HG02678 (cell line): Measurements from ENCODE around the gene OR5K4.

Experiments
- ATAC-seq: cut with Tn5 transposase; IDR thresholded peaks from one replicate; pipeline ENCODE4 v1.9.1; 2021; ENCODE audit warnings: mild to moderate bottlenecking, moderate library complexity; ENCODE audit not compliant: unreplicated experiment

Gene OR5K4

DNA sequence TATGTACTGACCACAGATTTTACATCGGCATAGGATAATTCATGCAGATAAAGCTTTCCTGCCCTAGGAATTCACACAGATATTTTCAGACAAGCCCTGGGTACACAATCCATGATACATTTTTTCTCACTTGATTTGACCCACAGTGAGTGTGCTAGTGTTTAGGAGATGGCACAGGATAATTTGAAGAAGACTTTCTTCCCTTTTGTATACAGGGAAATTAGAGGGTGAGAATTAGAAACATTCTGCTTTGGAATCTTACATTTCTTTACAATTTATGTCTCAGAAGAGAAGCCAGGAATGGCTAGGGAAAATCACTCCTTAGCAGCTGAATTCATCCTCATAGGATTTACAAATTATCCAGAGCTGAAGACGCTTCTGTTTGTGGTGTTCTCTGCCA, at the start of gene OR5K4:
TSS of gene OR5K4 (plus strand) at position 301 of the 400 bp plus-strand sequence. CDS start at position 301, 0 bp downstream.
- ATAC-seq, result no peak

- no peak for ATAC-seq
Observed at GRCh38 chr3:98322101-98322500, 31.6 kb upstream of the OR5K4 start.

- no peak for ATAC-seq
Observed at GRCh38 chr3:98322686-98323085, 31.0 kb upstream of the OR5K4 start.

DNA sequence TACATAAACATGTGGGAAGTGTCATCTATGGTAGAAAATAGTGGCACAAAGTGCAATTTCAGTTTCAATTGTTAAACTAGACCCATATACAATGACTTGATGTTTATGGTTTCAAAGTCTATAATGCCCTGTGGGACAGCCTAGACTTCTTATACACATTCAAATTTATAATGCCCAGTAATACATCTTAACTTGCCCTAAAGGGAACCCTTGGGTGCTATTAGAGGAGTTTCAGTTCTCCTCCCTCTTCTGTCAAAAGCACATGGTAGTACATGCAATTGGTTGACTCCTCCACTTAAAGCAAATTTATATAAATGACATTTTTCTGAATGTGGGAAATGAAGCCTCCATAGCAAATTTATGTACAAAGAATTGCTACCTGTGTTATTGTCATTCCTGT, 30.2 kb upstream of the OR5K4 start:
- no peak for ATAC-seq

GRCh38 chr3:98325055-98325454, 28.6 kb upstream of the OR5K4 start:
- no peak for ATAC-seq

GRCh38 chr3:98326105-98326893, 27.4 kb upstream of the OR5K4 start:
- no peak for ATAC-seq

GRCh38 chr3:98326945-98327344, 26.7 kb upstream of the OR5K4 start:
- ATAC-seq, result peak; percentile 59

DNA sequence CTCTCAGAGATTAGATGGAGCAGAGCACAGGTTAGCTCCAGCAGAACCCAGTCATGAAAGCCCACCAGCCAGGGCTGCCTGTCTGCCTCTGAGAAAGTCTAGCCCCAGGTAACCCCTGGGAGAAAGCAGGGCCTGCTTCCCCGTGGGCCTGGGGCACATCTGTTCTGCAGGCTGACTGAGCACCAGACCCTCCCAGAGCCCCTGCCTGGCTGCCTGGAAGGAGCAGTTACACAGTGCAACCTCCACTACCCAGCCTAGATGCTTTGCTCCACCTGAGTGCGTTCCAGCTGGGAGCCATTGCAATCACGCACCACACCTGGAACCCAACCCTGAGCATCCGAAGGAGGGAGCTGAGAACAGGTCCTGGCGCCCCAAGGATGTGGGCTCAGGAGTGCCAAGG, 24.7 kb upstream of the OR5K4 start:
- ATAC-seq, result peak; percentile 3

GRCh38 chr3:98329392-98330124, 24.1 kb upstream of the OR5K4 start:
- peak; percentile 66 for ATAC-seq

GRCh38 chr3:98331329-98331728, 22.3 kb upstream of the OR5K4 start:
- no peak for ATAC-seq

DNA sequence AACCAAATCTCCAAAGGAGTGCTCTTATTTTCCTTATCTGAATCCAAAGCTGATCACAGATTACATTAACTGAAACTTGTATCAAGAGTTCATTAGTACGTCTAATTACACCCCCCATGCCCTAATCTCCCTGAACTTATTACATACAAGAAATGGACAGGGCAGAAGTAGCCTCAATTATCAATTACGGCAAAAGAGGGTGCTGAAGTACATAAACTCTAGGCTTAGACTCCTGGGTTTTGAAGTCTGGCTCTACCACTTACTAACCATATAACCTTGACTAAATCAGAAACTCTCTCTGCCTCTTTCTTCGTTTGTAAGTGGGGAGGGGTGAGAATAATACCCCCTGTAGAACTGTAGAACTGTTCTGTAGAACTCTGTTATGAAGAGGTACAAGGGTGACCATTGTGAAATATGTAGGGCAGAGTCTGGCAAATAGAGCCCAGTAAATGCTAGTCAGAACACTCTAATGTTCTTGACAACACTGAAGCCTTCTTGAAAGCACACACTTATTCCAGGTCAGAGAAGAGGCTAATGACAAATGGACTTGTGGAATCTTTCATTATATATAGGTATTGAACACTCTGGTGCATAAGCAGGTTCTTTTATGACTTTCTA, 19.6 kb upstream of the OR5K4 start:
- peak; percentile 77 for ATAC-seq

GRCh38 chr3:98339031-98339430, 14.6 kb upstream of the OR5K4 start:
- ATAC-seq, result no peak

DNA sequence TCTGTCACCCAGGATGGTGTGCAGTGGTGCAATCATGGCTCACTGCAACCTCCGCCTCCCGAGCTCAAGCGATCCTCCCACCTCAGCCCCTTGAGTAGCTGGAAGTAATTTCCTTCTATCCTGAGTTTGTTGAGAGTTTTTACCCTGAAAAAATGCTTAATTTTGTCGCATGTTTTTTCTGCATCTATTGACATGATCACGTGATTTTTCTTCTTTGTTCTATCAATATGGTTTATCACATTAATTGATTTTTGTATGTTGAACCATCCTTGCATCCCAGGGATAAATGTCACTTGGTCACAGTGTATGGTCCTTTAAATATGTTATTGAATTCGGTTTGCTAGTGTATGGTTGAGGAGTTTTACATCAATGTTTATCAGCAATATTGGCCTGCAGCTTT, 11.9 kb upstream of the OR5K4 start:
- ATAC-seq, result no peak

DNA sequence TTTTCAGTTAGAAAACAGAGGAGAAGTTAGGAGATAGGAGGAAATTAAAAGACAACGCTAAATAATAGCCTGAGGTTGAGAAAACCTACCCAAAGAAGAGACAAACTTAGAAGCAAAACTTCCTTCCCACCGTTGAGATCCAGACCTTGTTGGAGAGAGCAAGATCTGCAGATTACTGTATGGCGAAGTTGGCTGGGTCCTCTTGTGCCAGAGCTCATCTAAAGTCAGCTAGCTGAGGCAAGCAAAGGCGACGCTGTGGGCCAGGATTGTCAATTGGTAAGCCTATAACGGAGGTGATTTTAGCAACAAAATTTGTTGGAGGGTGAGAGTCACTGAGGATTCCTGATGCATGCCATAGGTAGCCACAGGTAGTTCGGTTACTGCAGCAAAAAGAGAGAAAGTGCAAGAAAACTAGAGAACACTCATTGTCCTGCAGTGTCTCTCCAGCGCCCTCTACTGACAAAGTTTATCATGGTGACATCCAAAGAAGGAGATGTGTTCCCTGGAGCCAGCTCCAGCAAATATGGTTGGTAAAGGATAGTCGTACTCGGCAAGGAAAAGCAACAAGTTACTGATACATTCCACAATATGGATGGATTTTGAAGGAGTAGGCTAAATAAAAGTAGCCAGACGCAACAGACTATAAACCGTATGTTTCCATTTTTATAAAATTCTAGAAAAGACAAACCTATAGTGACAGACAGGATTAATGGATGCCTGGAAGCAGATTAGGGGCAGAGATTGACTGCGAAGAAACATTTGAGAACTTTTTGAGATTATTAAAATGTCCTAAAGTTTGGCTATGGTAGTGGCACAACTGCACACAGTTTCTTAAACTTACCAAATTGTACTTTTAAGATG, 9.8 kb upstream of the OR5K4 start:
- ATAC-seq, result peak; percentile 65

DNA sequence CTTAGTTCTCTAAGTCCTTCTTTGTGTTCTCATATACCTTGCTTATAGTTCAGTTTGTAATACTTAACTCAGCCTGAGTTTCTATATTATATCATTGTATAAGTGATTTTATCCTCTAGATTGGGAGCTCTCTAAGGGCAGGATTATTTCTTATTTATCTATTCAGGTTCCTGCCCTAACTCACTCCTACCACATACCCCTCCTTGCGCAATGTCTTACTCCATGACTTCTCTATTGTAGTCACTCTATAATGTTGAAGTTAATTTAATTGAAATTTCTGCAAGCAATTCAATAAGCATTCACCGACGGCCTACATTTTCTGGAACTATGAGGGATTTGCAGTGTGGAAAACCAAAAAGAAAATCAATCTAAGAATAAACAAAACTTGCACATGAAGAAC, 3.6 kb upstream of the OR5K4 start:
- no peak for ATAC-seq

- no peak for ATAC-seq
Observed at GRCh38 chr3:98359250-98359649, 5.6 kb downstream of the OR5K4 start.

DNA sequence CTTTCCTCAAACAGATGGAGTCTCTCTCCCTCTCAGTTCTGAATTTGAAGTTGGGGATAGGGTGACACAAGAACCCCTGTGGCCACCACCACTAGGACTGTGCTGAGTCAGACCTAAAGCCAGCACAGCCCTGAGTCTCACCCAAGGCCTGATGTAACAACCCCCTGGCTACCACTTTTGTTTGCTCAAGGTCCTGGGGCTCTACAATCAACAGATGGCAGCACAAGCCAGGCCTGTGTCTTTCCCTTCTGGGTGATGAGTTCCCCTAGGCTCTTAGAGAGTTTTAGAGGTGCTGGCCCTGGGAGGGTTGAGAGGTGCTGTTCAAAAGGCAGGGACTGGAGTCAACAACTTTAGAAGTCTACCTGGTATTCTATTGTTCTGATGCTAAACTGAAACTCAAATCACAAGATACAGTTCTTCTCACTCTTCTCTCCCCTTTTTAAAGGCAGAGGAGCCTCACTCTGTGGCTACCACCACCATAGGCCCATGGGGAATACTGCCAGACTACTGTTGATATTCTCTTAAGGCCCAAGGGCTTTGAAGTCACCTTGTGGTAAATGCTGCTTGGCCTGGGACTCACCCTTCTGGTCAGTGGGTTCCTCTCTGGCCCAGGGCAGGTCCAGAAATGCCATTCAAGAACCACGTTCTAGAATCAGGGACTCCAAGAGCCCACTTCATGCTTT, 6.5 kb downstream of the OR5K4 start:
- no peak for ATAC-seq

DNA sequence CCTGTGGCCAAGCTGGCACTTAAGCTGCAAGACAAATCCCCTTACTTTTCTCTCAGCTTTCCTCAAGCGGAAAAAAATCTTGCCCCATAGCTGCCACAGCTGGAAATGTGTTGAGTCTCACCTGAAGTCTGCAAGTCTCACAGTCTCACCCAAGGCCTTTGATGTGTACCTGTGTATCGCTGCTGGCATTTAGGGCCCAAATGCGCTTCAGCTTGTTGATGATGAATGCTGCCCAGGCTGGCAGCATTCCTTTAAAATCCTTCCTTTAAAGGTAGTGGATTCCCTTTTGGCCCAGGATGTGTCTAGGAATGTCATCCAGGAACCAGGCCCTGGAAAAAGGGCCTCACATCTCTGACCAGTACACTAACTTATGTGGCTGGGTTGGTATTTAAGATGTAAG, 7.0 kb downstream of the OR5K4 start:
- no peak for ATAC-seq

GRCh38 chr3:98361289-98361688, 7.6 kb downstream of the OR5K4 start:
- ATAC-seq, result peak; percentile 59

DNA sequence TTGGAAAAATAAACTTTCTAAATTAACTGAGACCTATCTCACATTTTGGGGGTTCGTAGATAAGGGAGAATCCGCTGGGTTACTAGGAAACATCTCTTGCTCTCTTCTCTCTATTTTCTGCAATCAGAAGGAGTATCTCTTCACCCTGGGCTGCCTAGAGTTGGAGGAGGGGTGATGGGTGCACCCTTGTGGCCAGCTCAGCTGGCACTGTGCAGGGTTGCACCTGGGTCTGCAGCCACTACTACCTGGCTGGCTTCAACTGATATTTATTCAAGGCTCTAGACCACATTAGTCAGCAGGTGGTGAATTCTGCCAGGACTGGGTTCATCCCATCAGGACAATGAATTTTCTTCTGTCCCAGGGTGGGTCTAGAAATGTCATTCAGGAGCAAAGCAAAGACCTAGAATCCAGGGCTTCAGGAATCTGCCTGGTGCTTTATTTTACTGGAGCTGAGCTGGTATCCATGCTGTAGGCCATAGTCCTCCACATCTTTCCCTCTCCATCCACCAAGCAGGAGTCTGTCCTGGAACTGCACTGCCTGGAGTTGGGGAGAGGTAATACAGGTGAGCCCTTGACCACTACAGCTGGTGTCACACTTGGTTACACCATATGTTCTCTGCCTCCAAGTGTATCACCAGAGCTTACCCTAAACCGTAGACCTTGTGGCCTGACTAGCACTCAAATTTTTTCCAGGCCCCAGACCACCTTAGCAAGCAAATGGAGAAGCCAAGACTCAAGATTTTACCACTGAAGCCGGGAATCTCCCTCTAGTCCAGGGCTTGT, 14.0 kb downstream of the OR5K4 start:
- no peak for ATAC-seq
